CD8-positive, alpha-beta memory T cell (primary cell): ENCODE data around the gene MIGA2. TPM values are rescaled to one million over a fixed set of nuclear protein-coding genes. Genes with fewer than 3 reads are reported as not detected.
A peak's percentile ranks its signal among the peaks of the same experiment; 100 is the strongest.

Source experiments
- CTCF ChIA-PET: fragments of 350-600 bp; sonication (Branson Sonifier 250); formaldehyde crosslinking; loops from one replicate; lab custom pipeline; 2021; ENCODE audit warnings: antibody characterized with exemption; lab: Charles Lee
- POLR2A ChIA-PET: fragments of 350-600 bp; sonication (Branson Sonifier 250); formaldehyde crosslinking; loops from one replicate; lab custom pipeline; 2021; ENCODE audit warnings: antibody characterized with exemption; lab: Charles Lee
- DNase-seq, 5 donors: peaks; one replicate each; pipeline versions ENCODE4 v3.0.0 to v3.0.0-alpha.2; 2020 to 2022; ENCODE audit warnings: mixed read lengths in 1 of 5
- H3K27ac ChIP-seq: one replicate; pipeline ENCODE4 v1.7.0; 2013; ENCODE audit warnings: low read depth, mild to moderate bottlenecking, low read length, moderate library complexity
- H3K27me3 ChIP-seq: 2 replicates; pipeline ENCODE4 v1.7.0; 2013; ENCODE audit warnings: low read length, mild to moderate bottlenecking; ENCODE audit not compliant: insufficient read depth, poor library complexity, severe bottlenecking
- H3K36me3 ChIP-seq: 2 replicates; pipeline ENCODE4 v1.7.0; 2013; ENCODE audit warnings: mild to moderate bottlenecking, low read length, moderate library complexity; ENCODE audit not compliant: insufficient read depth
- H3K4me1 ChIP-seq: 2 replicates; pipeline ENCODE4 v1.7.0; 2013; ENCODE audit warnings: mild to moderate bottlenecking, low read length, moderate library complexity; ENCODE audit not compliant: insufficient read depth
- H3K4me3 ChIP-seq: 2 replicates; pipeline ENCODE4 v1.7.0; 2013; ENCODE audit warnings: mild to moderate bottlenecking, low read length
- H3K9me3 ChIP-seq: 2 replicates; pipeline ENCODE4 v1.7.0; 2013; ENCODE audit warnings: mild to moderate bottlenecking, low read length
- H3K27ac Mint-ChIP-seq, 8 donors: one replicate each; pipeline ENCODE4 v1.8.0; 2020 to 2021; ENCODE audit warnings: mixed read lengths in 8 of 8, mild to moderate bottlenecking in 6 of 8, inconsistent platforms in 3 of 8, moderate library complexity in 3 of 8
- H3K27me3 Mint-ChIP-seq, 2 donors: one replicate each; pipeline ENCODE4 v1.8.0; 2020 to 2021; ENCODE audit warnings: mixed read lengths in 2 of 2, mild to moderate bottlenecking in 1 of 2, moderate library complexity in 1 of 2
- H3K36me3 Mint-ChIP-seq, 3 donors: one replicate each; pipeline ENCODE4 v1.8.0; 2020 to 2021; ENCODE audit warnings: mixed read lengths in 3 of 3, inconsistent platforms in 1 of 3, mild to moderate bottlenecking in 1 of 3
- H3K4me1 Mint-ChIP-seq, 3 donors: one replicate each; pipeline ENCODE4 v1.8.0; 2020 to 2021; ENCODE audit warnings: mixed read lengths in 3 of 3, inconsistent platforms in 1 of 3, mild to moderate bottlenecking in 1 of 3
- H3K4me3 Mint-ChIP-seq, 7 donors: one replicate each; pipeline ENCODE4 v1.8.0; 2020 to 2021; ENCODE audit warnings: mixed read lengths in 7 of 7, mild to moderate bottlenecking in 6 of 7, moderate library complexity in 4 of 7, inconsistent platforms in 2 of 7
- H3K9me3 Mint-ChIP-seq, 5 donors: one replicate each; pipeline ENCODE4 v1.8.0; 2020 to 2022; ENCODE audit warnings: mixed read lengths in 5 of 5, mild to moderate bottlenecking in 3 of 5, moderate library complexity in 2 of 5, inconsistent platforms in 1 of 5
- polyA plus RNA-seq: library from polyadenylated mRNA; unstranded; fragments of 300-500 nt; fragmentation: Illumina TruSeq; gene quantifications from one replicate; pipeline ENCODE4 v1.2.3, GENCODE V29; 2021
- total RNA-seq, 2 experiments: library from RNA; stranded (reverse); gene quantifications; one replicate each; pipeline ENCODE4 v1.2.3, GENCODE V29; 2021

The MIGA2 gene
- total and polyA plus RNA-seq, 3 experiments from 2014 or later = 13.0 to 38.8 (median 35.5) TPM

GRCh38 chr9:129013674-129014073 is 22.8 kb upstream of the MIGA2 start:
- Histone ChIP-seq H3K4me1 (no peaks in the 10 kb centered on the region), H3K9me3 (no peaks in the 10 kb centered on the region), H3K27ac (no peak overlapping the region), H3K36me3 (peaks cover 6% of the 10 kb centered on the region), H3K4me3 (no peak overlapping the region), H3K27me3 (no peaks in the 10 kb centered on the region)
- no peaks in the 10 kb centered on the region for H3K27me3 Mint-ChIP-seq
- no peak overlapping the region for H3K4me3 Mint-ChIP-seq
- ChIA-PET POLR2A (no interaction called here), CTCF (interaction anchor here (0.9 kb wide), 1 partner anchor 437 kb away, joined by 3 read pairs; no protein-coding TSS in a partner anchor)
- DNase-seq = no peak
- H3K27ac Mint-ChIP-seq = peak overlapping the region in 1 of 8 donors; percentile 72
- no peaks in the 10 kb centered on the region for H3K9me3 Mint-ChIP-seq
- H3K4me1 Mint-ChIP-seq = no peaks in the 10 kb centered on the region
- H3K36me3 Mint-ChIP-seq = peaks cover 0 to 76% (median 4%) of the 10 kb centered on the region in 3 donors

DNA sequence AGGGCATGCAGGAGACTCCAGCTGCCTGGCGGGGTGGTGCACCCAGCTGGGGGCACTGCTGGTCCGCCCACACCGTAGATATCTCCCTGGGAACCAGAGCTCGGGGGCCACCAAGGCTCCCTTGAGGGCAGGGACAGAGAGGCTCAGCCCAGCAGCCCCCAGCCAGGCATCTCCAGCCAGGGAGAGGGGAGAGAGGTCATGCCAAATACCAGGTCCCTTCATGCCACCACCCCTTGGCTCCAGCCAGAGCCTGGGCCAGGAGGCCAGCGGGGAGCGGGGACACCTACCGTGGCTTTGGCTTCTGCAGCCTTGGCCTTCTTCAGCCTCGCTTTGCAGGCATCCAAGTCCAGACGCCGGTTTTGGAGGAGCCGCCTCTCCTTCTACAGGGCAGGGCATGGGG is 22.3 kb upstream of the MIGA2 start:
- Mint-ChIP-seq H3K27me3 (no peaks in the 10 kb centered on the region), H3K4me3 (no peak overlapping the region), H3K4me1 (no peaks in the 10 kb centered on the region), H3K36me3 (peaks cover 0 to 77% (median 4%) of the 10 kb centered on the region in 3 donors), H3K9me3 (no peaks in the 10 kb centered on the region), H3K27ac (no peak overlapping the region)
- ChIA-PET POLR2A (no interaction called here), CTCF (interaction anchor here (0.9 kb wide), 1 partner anchor 438 kb away, joined by 3 read pairs; no protein-coding TSS in a partner anchor)
- no peaks in the 10 kb centered on the region for H3K9me3 ChIP-seq
- H3K27me3 ChIP-seq = no peaks in the 10 kb centered on the region
- H3K4me3 ChIP-seq = no peak overlapping the region
- no peak for DNase-seq
- H3K36me3 ChIP-seq = peaks cover 6% of the 10 kb centered on the region
- no peak overlapping the region for H3K27ac ChIP-seq
- H3K4me1 ChIP-seq = no peaks in the 10 kb centered on the region

GRCh38 chr9:129014608-129015007 is 21.8 kb upstream of the MIGA2 start:
- DNase-seq = no peak
- H3K4me3 ChIP-seq = no peak overlapping the region
- Mint-ChIP-seq H3K4me1 (no peaks in the 10 kb centered on the region), H3K4me3 (no peak overlapping the region), H3K9me3 (no peaks in the 10 kb centered on the region), H3K27me3 (no peaks in the 10 kb centered on the region), H3K27ac (no peak overlapping the region), H3K36me3 (peaks cover 0 to 74% (median 4%) of the 10 kb centered on the region in 3 donors)
- ChIA-PET CTCF (interaction anchor here (0.9 kb wide), 1 partner anchor 438 kb away, joined by 3 read pairs; no protein-coding TSS in a partner anchor), POLR2A (no interaction called here)
- no peaks in the 10 kb centered on the region for H3K9me3 ChIP-seq
- H3K4me1 ChIP-seq = no peaks in the 10 kb centered on the region
- peaks cover 6% of the 10 kb centered on the region for H3K36me3 ChIP-seq
- no peak overlapping the region for H3K27ac ChIP-seq
- no peaks in the 10 kb centered on the region for H3K27me3 ChIP-seq

- Mint-ChIP-seq H3K27me3 (no peaks in the 10 kb centered on the region), H3K4me1 (peaks cover 15 to 28% (median 19%) of the 10 kb centered on the region in 3 donors), H3K4me3 (no peak overlapping the region), H3K27ac (peak overlapping the region in 3 of 8 donors; percentile 21 to 51 (median 23)), H3K9me3 (no peaks in the 10 kb centered on the region), H3K36me3 (peaks cover 0 to 29% (median 4%) of the 10 kb centered on the region in 3 donors)
- H3K27ac ChIP-seq = no peak overlapping the region
- DNase-seq = no peak
- H3K4me1 ChIP-seq = peaks cover 3% of the 10 kb centered on the region
- H3K36me3 ChIP-seq = no peaks in the 10 kb centered on the region
- CTCF ChIA-PET = no interaction called here
- no peaks in the 10 kb centered on the region for H3K27me3 ChIP-seq
- no peaks in the 10 kb centered on the region for H3K9me3 ChIP-seq
- POLR2A ChIA-PET = interaction anchor here (0.7 kb wide), 1 partner anchor 34 kb away, joined by 4 read pairs; no protein-coding TSS in a partner anchor
- H3K4me3 ChIP-seq = no peak overlapping the region
These were observed 15.3 kb upstream of the MIGA2 start for GRCh38 chr9:129021091-129021490.

- no peaks in the 10 kb centered on the region for H3K27me3 ChIP-seq
- Mint-ChIP-seq H3K4me1 (peaks cover 20 to 36% (median 25%) of the 10 kb centered on the region in 3 donors), H3K4me3 (no peak overlapping the region), H3K27me3 (no peaks in the 10 kb centered on the region), H3K36me3 (peaks cover 0 to 25% (median 4%) of the 10 kb centered on the region in 3 donors), H3K9me3 (no peaks in the 10 kb centered on the region), H3K27ac (peak overlapping the region in 3 of 8 donors; percentile 3 to 55 (median 14))
- no peak overlapping the region for H3K4me3 ChIP-seq
- H3K36me3 ChIP-seq = no peaks in the 10 kb centered on the region
- H3K27ac ChIP-seq = no peak overlapping the region
- H3K9me3 ChIP-seq = no peaks in the 10 kb centered on the region
- CTCF ChIA-PET = no interaction called here
- POLR2A ChIA-PET = no interaction called here
- DNase-seq = no peak
- peaks cover 10% of the 10 kb centered on the region for H3K4me1 ChIP-seq
These were observed 14.4 kb upstream of the MIGA2 start for GRCh38 chr9:129022037-129022436.

DNA sequence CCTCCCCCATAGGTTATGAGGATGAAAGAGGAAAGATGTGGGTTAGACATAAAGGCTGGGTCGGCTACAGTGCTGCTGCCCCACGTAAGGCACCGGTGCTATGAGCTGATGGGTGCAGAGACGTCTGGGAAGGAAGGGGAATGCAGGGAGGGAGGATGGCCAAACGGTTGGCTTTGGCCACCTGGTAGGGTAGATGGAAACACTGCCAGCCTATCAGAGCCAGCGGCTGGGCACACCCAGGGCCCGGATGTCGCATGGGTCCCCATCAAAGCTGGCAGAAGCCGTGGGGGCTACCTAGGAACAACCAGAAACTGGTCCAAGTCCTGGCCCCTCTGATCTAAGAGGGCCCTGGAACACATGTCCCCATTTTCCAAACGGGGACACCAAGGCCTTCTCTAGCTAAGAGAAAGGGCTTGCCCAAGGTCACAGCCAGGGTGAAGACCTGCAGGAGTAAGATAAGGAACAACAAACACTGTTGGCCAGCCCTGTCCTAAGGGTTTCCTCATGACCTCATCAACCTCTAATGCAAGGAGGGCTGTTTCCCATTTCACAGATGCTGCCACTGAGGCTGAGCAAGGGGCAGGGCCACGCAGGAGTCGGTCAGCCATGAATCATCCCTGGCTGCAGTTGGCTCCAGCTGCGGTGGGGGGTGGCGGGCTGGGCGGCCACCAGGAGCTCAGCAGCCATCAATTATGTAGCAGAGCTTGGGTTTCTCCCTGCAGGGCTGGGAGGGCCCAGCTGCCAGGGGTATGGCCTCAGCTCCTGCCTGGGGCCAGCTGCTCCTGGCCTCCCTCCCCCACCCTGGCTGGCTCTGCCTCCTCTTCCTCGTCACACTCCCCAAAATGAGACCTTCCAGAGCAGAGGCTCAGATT is 13.2 kb upstream of the MIGA2 start:
- Mint-ChIP-seq H3K9me3 (no peaks in the 10 kb centered on the region), H3K4me3 (peak overlapping the region in 1 of 7 donors; percentile 68), H3K4me1 (peaks cover 26 to 42% (median 31%) of the 10 kb centered on the region in 3 donors), H3K27me3 (no peaks in the 10 kb centered on the region), H3K27ac (peak overlapping the region in 2 of 8 donors; percentile 23 to 93), H3K36me3 (peaks cover 0 to 17% (median 4%) of the 10 kb centered on the region in 3 donors)
- Histone ChIP-seq H3K4me3 (no peak overlapping the region), H3K4me1 (peaks cover 16% of the 10 kb centered on the region), H3K27ac (no peak overlapping the region), H3K27me3 (no peaks in the 10 kb centered on the region), H3K9me3 (no peaks in the 10 kb centered on the region), H3K36me3 (no peaks in the 10 kb centered on the region)
- DNase-seq = no peak
- ChIA-PET POLR2A (no interaction called here), CTCF (no interaction called here)

- no peak overlapping the region for H3K27ac Mint-ChIP-seq
- no peak overlapping the region for H3K27ac ChIP-seq
- DNase-seq = no peak
- H3K9me3 Mint-ChIP-seq = no peaks in the 10 kb centered on the region
- peaks cover 16% of the 10 kb centered on the region for H3K4me1 ChIP-seq
- POLR2A ChIA-PET = interaction anchor here (0.5 kb wide), 1 partner anchor 786 kb away, joined by 3 read pairs; no protein-coding TSS in a partner anchor
- CTCF ChIA-PET = no interaction called here
- H3K27me3 Mint-ChIP-seq = no peaks in the 10 kb centered on the region
- H3K36me3 Mint-ChIP-seq = peaks cover 0 to 16% (median 4%) of the 10 kb centered on the region in 3 donors
- H3K27me3 ChIP-seq = no peaks in the 10 kb centered on the region
- H3K36me3 ChIP-seq = no peaks in the 10 kb centered on the region
- H3K4me3 Mint-ChIP-seq = peak overlapping the region in 1 of 7 donors; percentile 32
- H3K4me1 Mint-ChIP-seq = peaks cover 26 to 42% (median 31%) of the 10 kb centered on the region in 3 donors
- no peak overlapping the region for H3K4me3 ChIP-seq
- no peaks in the 10 kb centered on the region for H3K9me3 ChIP-seq
These were observed 12.6 kb upstream of the MIGA2 start for GRCh38 chr9:129023908-129024233.
